PC-9 (cell line): ENCODE measurements around the gene NTS. TPM values are rescaled to one million over a fixed set of nuclear protein-coding genes. Genes with fewer than 3 reads are reported as not detected.

Source experiments
- BruUV-seq: library from RNA; stranded (reverse); fragments of 400-500 nt; replicated peaks from 2 replicates; lab custom pipeline; 2021; lab: Mats Ljungman, UMichigan
- CTCF ChIA-PET: fragments of 300-600 bp; sonication (Branson Sonifier 250); formaldehyde crosslinking; loops from one replicate; lab custom pipeline; 2022; ENCODE audit warnings: antibody characterized with exemption; lab: Charles Lee
- POLR2A ChIA-PET: fragments of 300-600 bp; sonication (Branson Sonifier 250); formaldehyde crosslinking; loops from one replicate; lab custom pipeline; 2022; ENCODE audit warnings: antibody characterized with exemption; ENCODE audit not compliant: unreplicated experiment; lab: Charles Lee
- DNase-seq, 2 experiments: peaks; one replicate each; pipeline versions ENCODE4 v3.0.0 to v3.0.0-alpha.2; 2015 to 2022; ENCODE audit warnings: mixed read lengths in 1 of 2
- H2AFZ ChIP-seq: fragments of 200-600 bp; sonication (generic); 2 replicates; pipeline ENCODE4 v1.8.1; 2017; ENCODE audit warnings: antibody characterized with exemption
- H3F3A ChIP-seq: fragments of 200-600 bp; sonication (generic); 2 replicates; pipeline ENCODE4 v1.8.1; 2017; ENCODE audit warnings: antibody characterized with exemption, mild to moderate bottlenecking, low read depth; ENCODE audit not compliant: insufficient read depth
- H3K27ac ChIP-seq: fragments of 200-600 bp; sonication (generic); 2 replicates; pipeline ENCODE4 v1.6.1; 2016; ENCODE audit warnings: mixed run types
- H3K27me3 ChIP-seq: fragments of 200-600 bp; sonication (generic); 2 replicates; pipeline ENCODE4 v1.6.1; 2016; ENCODE audit warnings: low read depth, mixed run types; ENCODE audit not compliant: insufficient read depth
- H3K36me3 ChIP-seq: fragments of 200-600 bp; sonication (generic); 2 replicates; pipeline ENCODE4 v1.6.1; 2016; ENCODE audit warnings: low read depth, mixed run types
- H3K4me1 ChIP-seq: fragments of 200-600 bp; sonication (generic); replicated peaks from 2 replicates; pipeline ENCODE4 v1.6.1; 2016; ENCODE audit warnings: mixed run types; ENCODE audit not compliant: insufficient read depth
- H3K4me2 ChIP-seq: fragments of 200-600 bp; sonication (generic); 2 replicates; pipeline ENCODE4 v1.6.1; 2017; ENCODE audit warnings: mixed run types
- H3K4me3 ChIP-seq: fragments of 200-600 bp; sonication (generic); 2 replicates; pipeline ENCODE4 v1.6.1; 2016; ENCODE audit warnings: mixed run types
- H3K79me2 ChIP-seq: fragments of 200-600 bp; sonication (generic); 2 replicates; pipeline ENCODE4 v1.6.1; 2017; ENCODE audit warnings: low read depth, mixed run types
- H3K9me2 ChIP-seq: fragments of 200-600 bp; sonication (generic); 2 replicates; pipeline ENCODE4 v1.8.1; 2017; ENCODE audit warnings: mild to moderate bottlenecking; ENCODE audit not compliant: insufficient read depth
- H3K9me3 ChIP-seq: fragments of 200-600 bp; sonication (generic); 2 replicates; pipeline ENCODE4 v1.8.1; 2016; ENCODE audit warnings: low read depth; ENCODE audit not compliant: insufficient read depth
- H4K20me1 ChIP-seq: fragments of 200-600 bp; sonication (generic); 2 replicates; pipeline ENCODE4 v1.8.1; 2017; ENCODE audit not compliant: insufficient read depth
- CTCF ChIP-seq: fragments of 200-600 bp; sonication (generic); conservative IDR thresholded peaks from 2 replicates; pipeline ENCODE4 v1.6.1; 2017; ENCODE audit warnings: mixed run types, antibody characterized with exemption, mild to moderate bottlenecking, moderate library complexity
- EZH2 ChIP-seq: fragments of 200-600 bp; sonication (generic); IDR thresholded peaks from 2 replicates; pipeline ENCODE4 v1.8.0; 2017; ENCODE audit warnings: antibody characterized with exemption, low read depth
- intact Hi-C: fragments of 100-400 bp; cut with micrococcal nuclease; formaldehyde crosslinking; loops from one replicate; pipeline ENCODE4 v1.10.0; 2022; ENCODE audit not compliant: unreplicated experiment
- total RNA-seq: library from RNA; stranded (reverse); gene quantifications from 2 replicates; pipeline ENCODE4 v1.2.3, GENCODE V29; 2021

The NTS gene
- total RNA-seq, 1 experiment from 2014 or later, result not detected

DNA sequence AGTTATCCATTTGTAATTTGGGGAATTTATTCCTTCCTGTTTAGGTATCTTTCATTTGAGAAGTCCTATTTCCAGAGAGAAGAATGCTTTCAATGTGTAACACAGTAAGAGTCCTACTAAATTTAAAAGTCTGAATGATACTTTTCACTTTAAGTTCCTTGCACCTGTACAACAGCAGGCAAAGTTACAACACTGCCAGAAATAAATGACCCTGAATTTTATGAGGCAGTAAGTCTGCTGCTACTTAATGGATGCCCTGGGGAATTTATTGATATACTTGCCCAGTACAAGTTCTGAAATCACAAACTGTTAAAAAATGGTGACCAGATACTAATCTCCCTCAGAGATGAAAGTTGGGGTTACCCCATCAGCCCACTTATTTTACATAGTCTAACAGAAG lies 53.1 kb downstream of the NTS start:
- ChIA-PET CTCF (no interaction called here), POLR2A (no interaction called here)
- no peak overlapping the region for H3K4me3 ChIP-seq
- no peaks in the 10 kb centered on the region for H4K20me1 ChIP-seq
- no peaks in the 10 kb centered on the region for H3K9me3 ChIP-seq
- H2AFZ ChIP-seq, result no peak overlapping the region
- no peaks in the 10 kb centered on the region for H3F3A ChIP-seq
- TF ChIP-seq EZH2 (no peak), CTCF (no peak)
- no TSS peak for BruUV-seq
- H3K27ac ChIP-seq, result no peak overlapping the region
- intact Hi-C loops, result loop anchor here (10.0 kb wide), 2 partner anchors 1052 to 1918 kb away; no protein-coding TSS in a partner anchor
- H3K4me2 ChIP-seq, result no peak overlapping the region
- H3K9me2 ChIP-seq, result no peaks in the 10 kb centered on the region
- no peak for DNase-seq
- no peaks in the 10 kb centered on the region for H3K4me1 ChIP-seq
- H3K36me3 ChIP-seq, result no peaks in the 10 kb centered on the region
- H3K79me2 ChIP-seq, result no peaks in the 10 kb centered on the region
- no peaks in the 10 kb centered on the region for H3K27me3 ChIP-seq

Other genes starting within 250 kb of the NTS start
- gene RASSF9, start 37.9 kb upstream of the NTS start, total RNA-seq, result 0.46 and 0.95 TPM in 2 replicates